WTC11 (cell line): ENCODE data around the gene KHSRP. TPM values are rescaled to one million over a fixed set of nuclear protein-coding genes. Genes with fewer than 3 reads are reported as not detected.

Experiments used
- ATAC-seq: fragments of 200-7000 bp; cut with Tn5 transposase; 2 replicates; pipeline ENCODE4 v1.10.0; 2021; ENCODE audit warnings: mild to moderate bottlenecking, moderate library complexity
- CTCF ChIA-PET: fragments of 300-600 bp; sonication (Branson Sonifier 250); formaldehyde crosslinking; loops from one replicate; lab custom pipeline; 2021; ENCODE audit warnings: antibody characterized with exemption; lab: Charles Lee
- POLR2A ChIA-PET: fragments of 350-600 bp; sonication (Branson Sonifier 250); formaldehyde crosslinking; loops from one replicate; lab custom pipeline; 2021; ENCODE audit warnings: antibody characterized with exemption; lab: Charles Lee
- DNase-seq: peaks from one replicate; pipeline ENCODE4 v3.0.0; 2021; ENCODE audit warnings: low spot score
- H3K27ac Mint-ChIP-seq: 2 replicates; pipeline ENCODE4 v1.8.0; 2021; ENCODE audit warnings: mixed read lengths
- H3K27me3 Mint-ChIP-seq: 2 replicates; pipeline ENCODE4 v1.8.0; 2021; ENCODE audit warnings: low read depth, mild to moderate bottlenecking, moderate library complexity, mixed read lengths
- H3K36me3 Mint-ChIP-seq: 2 replicates; pipeline ENCODE4 v1.8.0; 2021; ENCODE audit warnings: mixed read lengths
- H3K4me1 Mint-ChIP-seq: 2 replicates; pipeline ENCODE4 v1.8.0; 2022; ENCODE audit warnings: mixed read lengths
- H3K4me3 Mint-ChIP-seq: 2 replicates; pipeline ENCODE4 v1.8.0; 2021; ENCODE audit warnings: mild to moderate bottlenecking, moderate library complexity, mixed read lengths
- H3K9me3 Mint-ChIP-seq: 2 replicates; pipeline ENCODE4 v1.8.0; 2021; ENCODE audit warnings: mixed read lengths
- ATF1 ChIP-seq: sonication (generic); formaldehyde crosslinking; IDR thresholded peaks from 2 replicates; pipeline ENCODE4 v1.8.1; 2023; ENCODE audit warnings: mild to moderate bottlenecking, moderate library complexity, missing genetic modification reagents
- GRHL2 ChIP-seq: fragments of 250-450 bp; sonication (Bioruptor Pico); IDR thresholded peaks from 2 replicates; pipeline ENCODE4 v1.8.0; 2022; ENCODE audit warnings: mild to moderate bottlenecking, moderate library complexity; ENCODE audit not compliant: insufficient replicate concordance, severe bottlenecking
- HMGA2 ChIP-seq: fragments of 250-450 bp; sonication (Bioruptor Pico); IDR thresholded peaks from 2 replicates; pipeline ENCODE4 v1.4.0; 2021; ENCODE audit warnings: mild to moderate bottlenecking, moderate library complexity
- JAZF1 ChIP-seq: fragments of 250-450 bp; sonication (Bioruptor Pico); IDR thresholded peaks from 2 replicates; pipeline ENCODE4 v1.9.0; 2021; ENCODE audit warnings: moderate library complexity, mild to moderate bottlenecking, inconsistent platforms
- MXD4 ChIP-seq: fragments of 250-450 bp; sonication (Bioruptor Pico); IDR thresholded peaks from 2 replicates; pipeline ENCODE4 v1.8.0; 2021; ENCODE audit warnings: mild to moderate bottlenecking, moderate library complexity, borderline replicate concordance
- NFE2L1 ChIP-seq: sonication (generic); formaldehyde crosslinking; IDR thresholded peaks from 2 replicates; pipeline ENCODE4 v1.8.1; 2023; ENCODE audit warnings: missing genetic modification reagents
- NR3C1 ChIP-seq: sonication (generic); formaldehyde crosslinking; conservative IDR thresholded peaks from 2 replicates; pipeline ENCODE4 v1.8.1; 2023; ENCODE audit warnings: low read depth, mild to moderate bottlenecking, missing genetic modification reagents
- RELA ChIP-seq: sonication (generic); formaldehyde crosslinking; IDR thresholded peaks from 2 replicates; pipeline ENCODE4 v1.8.1; 2022; ENCODE audit warnings: missing genetic modification reagents, mild to moderate bottlenecking, borderline replicate concordance
- SMAD3 ChIP-seq: sonication (generic); formaldehyde crosslinking; IDR thresholded peaks from 2 replicates; pipeline ENCODE4 v1.8.0; 2022; ENCODE audit warnings: missing genetic modification reagents, mild to moderate bottlenecking, borderline replicate concordance
- SMAD4 ChIP-seq: sonication (generic); formaldehyde crosslinking; IDR thresholded peaks from 2 replicates; pipeline ENCODE4 v1.8.0; 2022; ENCODE audit warnings: mild to moderate bottlenecking, missing genetic modification reagents
- TEAD4 ChIP-seq: sonication (generic); formaldehyde crosslinking; IDR thresholded peaks from 2 replicates; pipeline ENCODE4 v1.8.0; 2022; ENCODE audit warnings: mild to moderate bottlenecking, missing genetic modification reagents
- ZNF263 ChIP-seq: sonication (generic); formaldehyde crosslinking; IDR thresholded peaks from 2 replicates; pipeline ENCODE4 v1.8.1; 2022; ENCODE audit warnings: low read depth, mild to moderate bottlenecking, moderate library complexity, missing genetic modification reagents
- total RNA-seq: library from RNA; stranded (reverse); gene quantifications from 3 replicates; pipeline ENCODE4 v1.2.3, GENCODE V29; 2021
- TF ChIP-seq, protein P1 (sequence below): fragments of 250-450 bp; sonication (Bioruptor Pico); IDR thresholded peaks from 2 replicates; pipeline ENCODE4 v2.1.2; 2022; ENCODE audit warnings: mild to moderate bottlenecking, moderate library complexity
- TF ChIP-seq, protein P2 (sequence below): sonication (generic); formaldehyde crosslinking; IDR thresholded peaks from 2 replicates; pipeline ENCODE4 v1.8.1; 2023; ENCODE audit warnings: mild to moderate bottlenecking, missing genetic modification reagents, moderate library complexity
- TF ChIP-seq, protein P3 (sequence below): sonication (generic); formaldehyde crosslinking; IDR thresholded peaks from 2 replicates; pipeline ENCODE4 v1.8.0; 2022; ENCODE audit warnings: mild to moderate bottlenecking, missing genetic modification reagents
- TF ChIP-seq, protein P4 (sequence below): fragments of 200-600 bp; IDR thresholded peaks from 2 replicates; pipeline ENCODE4 v1.8.0; 2022; ENCODE audit warnings: antibody characterized with exemption
- TF ChIP-seq, protein P5 (sequence below): sonication (generic); formaldehyde crosslinking; IDR thresholded peaks from 2 replicates; pipeline ENCODE4 v1.8.0; 2023; ENCODE audit warnings: mild to moderate bottlenecking, missing genetic modification reagents
- TF ChIP-seq, protein P6 (sequence below): sonication (generic); formaldehyde crosslinking; IDR thresholded peaks from 2 replicates; pipeline ENCODE4 v1.8.1; 2023; ENCODE audit warnings: mild to moderate bottlenecking, missing genetic modification reagents, moderate library complexity
- TF ChIP-seq, protein P7 (sequence below): sonication (generic); formaldehyde crosslinking; IDR thresholded peaks from 2 replicates; pipeline ENCODE4 v1.8.1; 2022; ENCODE audit warnings: missing genetic modification reagents, borderline replicate concordance
- TF ChIP-seq, protein P8 (sequence below): sonication (generic); formaldehyde crosslinking; IDR thresholded peaks from 2 replicates; pipeline ENCODE4 v1.8.0; 2022; ENCODE audit warnings: mild to moderate bottlenecking, missing genetic modification reagents

KHSRP gene
- total RNA-seq, 1 experiment from 2014 or later = 572 TPM

DNA sequence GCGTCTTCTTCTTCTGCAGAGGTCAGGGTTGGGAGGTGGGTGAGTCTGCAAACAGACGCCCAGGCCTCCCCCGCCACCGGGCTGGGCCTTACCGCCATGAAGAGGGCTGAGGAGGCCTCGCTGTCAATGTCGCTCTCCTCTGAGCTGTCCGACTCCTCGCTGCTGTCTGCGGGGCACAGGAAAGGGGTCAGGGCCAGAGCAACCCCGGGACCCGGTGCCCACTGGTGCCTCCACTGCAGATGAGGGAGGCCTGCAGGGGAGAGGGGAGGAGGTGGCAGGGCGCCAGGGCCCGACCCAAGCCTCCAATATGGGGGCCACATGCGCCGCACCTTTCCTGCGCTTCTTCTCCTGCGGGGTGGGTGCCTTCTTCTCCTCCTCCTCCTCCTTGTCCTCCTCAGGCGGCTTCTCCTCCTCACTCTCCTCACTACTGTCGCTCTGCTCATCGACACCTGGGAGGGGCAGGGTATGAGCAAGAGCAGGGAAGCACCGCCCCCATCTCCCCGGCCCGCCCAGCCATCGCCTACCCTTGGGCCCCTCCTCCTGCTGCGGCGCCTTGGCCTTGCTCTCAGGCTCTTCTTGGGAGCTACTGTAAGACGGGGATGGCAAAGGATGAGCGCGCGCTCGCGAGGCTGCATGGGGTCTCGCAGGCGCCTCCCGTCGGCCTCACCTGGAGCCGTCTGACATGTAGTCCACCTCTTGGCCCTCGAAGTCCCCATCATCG, 43.4 kb downstream of the KHSRP start:
- peaks cover 5% of the 10 kb centered on the region; the same call in 1 of the 2 replicates for H3K9me3 Mint-ChIP-seq
- DNase-seq = no peak
- H3K27me3 Mint-ChIP-seq = no peaks in the 10 kb centered on the region
- peaks cover 48% of the 10 kb centered on the region for H3K36me3 Mint-ChIP-seq
- no peak for ATAC-seq
- TF ChIP-seq, protein P1, sequence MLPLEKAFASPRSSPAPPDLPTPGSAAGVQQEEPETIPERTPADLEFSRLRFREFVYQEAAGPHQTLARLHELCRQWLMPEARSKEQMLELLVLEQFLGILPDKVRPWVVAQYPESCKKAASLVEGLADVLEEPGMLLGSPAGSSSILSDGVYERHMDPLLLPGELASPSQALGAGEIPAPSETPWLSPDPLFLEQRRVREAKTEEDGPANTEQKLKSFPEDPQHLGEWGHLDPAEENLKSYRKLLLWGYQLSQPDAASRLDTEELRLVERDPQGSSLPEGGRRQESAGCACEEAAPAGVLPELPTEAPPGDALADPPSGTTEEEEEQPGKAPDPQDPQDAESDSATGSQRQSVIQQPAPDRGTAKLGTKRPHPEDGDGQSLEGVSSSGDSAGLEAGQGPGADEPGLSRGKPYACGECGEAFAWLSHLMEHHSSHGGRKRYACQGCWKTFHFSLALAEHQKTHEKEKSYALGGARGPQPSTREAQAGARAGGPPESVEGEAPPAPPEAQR = no peak
- TF ChIP-seq, protein P2, sequence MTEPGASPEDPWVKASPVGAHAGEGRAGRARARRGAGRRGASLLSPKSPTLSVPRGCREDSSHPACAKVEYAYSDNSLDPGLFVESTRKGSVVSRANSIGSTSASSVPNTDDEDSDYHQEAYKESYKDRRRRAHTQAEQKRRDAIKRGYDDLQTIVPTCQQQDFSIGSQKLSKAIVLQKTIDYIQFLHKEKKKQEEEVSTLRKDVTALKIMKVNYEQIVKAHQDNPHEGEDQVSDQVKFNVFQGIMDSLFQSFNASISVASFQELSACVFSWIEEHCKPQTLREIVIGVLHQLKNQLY (CRISPR knock-in tag) = no peak
- TF ChIP-seq, protein P3, sequence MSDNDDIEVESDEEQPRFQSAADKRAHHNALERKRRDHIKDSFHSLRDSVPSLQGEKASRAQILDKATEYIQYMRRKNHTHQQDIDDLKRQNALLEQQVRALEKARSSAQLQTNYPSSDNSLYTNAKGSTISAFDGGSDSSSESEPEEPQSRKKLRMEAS (CRISPR knock-in tag) = no peak
- TF ChIP-seq HMGA2 (CRISPR knock-in tag) = no peak
- H3K4me3 Mint-ChIP-seq = no peak overlapping the region
- POLR2A ChIA-PET = no interaction called here
- H3K27ac Mint-ChIP-seq = no peak overlapping the region
- CTCF ChIA-PET = interaction anchor here (0.5 kb wide), 1 partner anchor 20 kb away, joined by 5 read pairs; the partner anchor contains the start of gene CLPP
- H3K4me1 Mint-ChIP-seq = 0 out of 2 replicates have a peak, but pooled peaks cover 3% of the 10 kb centered on the region

DNA sequence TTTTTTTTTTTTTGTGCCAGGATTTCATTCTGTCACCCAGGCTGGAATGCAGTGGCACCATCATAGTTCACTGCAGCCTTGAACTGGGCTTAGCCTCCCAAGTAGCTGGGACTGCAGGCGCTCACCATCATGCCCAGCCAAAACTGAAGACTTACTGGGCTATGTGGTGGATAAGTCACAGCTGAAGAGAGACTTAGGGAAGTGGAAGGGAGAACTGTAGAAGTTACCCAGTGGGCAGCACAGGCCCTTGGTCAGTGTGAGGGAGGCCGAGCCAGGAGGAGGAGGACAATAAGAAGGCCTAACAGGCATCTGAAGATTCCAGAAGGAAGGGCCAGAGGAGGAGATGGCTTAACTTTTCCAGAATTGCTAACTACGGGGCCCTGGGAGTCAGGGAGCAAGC, 44.9 kb downstream of the KHSRP start:
- ATAC-seq (no peak), DNase-seq (no peak)
- Mint-ChIP-seq H3K27ac (no peak overlapping the region), H3K9me3 (peaks cover 5% of the 10 kb centered on the region; the same call in 1 of the 2 replicates), H3K27me3 (no peaks in the 10 kb centered on the region), H3K36me3 (peaks cover 40% of the 10 kb centered on the region), H3K4me1 (peaks cover 6% of the 10 kb centered on the region; the same call in 1 of the 2 replicates), H3K4me3 (no peak overlapping the region)
- ChIA-PET POLR2A (no interaction called here), CTCF (no interaction called here)
- TF ChIP-seq NR3C1 (no peak), RELA (CRISPR knock-in tag) (no peak), ZNF263 (CRISPR knock-in tag) (no peak), SMAD4 (CRISPR knock-in tag) (no peak), HMGA2 (CRISPR knock-in tag) (no peak), GRHL2 (CRISPR knock-in tag) (no peak), MXD4 (CRISPR knock-in tag) (no peak), ATF1 (CRISPR knock-in tag) (no peak), NFE2L1 (CRISPR knock-in tag) (no peak), TEAD4 (no peak), JAZF1 (CRISPR knock-in tag) (no peak), SMAD3 (CRISPR knock-in tag) (no peak)
- TF ChIP-seq, protein P4, sequence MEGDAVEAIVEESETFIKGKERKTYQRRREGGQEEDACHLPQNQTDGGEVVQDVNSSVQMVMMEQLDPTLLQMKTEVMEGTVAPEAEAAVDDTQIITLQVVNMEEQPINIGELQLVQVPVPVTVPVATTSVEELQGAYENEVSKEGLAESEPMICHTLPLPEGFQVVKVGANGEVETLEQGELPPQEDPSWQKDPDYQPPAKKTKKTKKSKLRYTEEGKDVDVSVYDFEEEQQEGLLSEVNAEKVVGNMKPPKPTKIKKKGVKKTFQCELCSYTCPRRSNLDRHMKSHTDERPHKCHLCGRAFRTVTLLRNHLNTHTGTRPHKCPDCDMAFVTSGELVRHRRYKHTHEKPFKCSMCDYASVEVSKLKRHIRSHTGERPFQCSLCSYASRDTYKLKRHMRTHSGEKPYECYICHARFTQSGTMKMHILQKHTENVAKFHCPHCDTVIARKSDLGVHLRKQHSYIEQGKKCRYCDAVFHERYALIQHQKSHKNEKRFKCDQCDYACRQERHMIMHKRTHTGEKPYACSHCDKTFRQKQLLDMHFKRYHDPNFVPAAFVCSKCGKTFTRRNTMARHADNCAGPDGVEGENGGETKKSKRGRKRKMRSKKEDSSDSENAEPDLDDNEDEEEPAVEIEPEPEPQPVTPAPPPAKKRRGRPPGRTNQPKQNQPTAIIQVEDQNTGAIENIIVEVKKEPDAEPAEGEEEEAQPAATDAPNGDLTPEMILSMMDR = no peak
- TF ChIP-seq, protein P5, sequence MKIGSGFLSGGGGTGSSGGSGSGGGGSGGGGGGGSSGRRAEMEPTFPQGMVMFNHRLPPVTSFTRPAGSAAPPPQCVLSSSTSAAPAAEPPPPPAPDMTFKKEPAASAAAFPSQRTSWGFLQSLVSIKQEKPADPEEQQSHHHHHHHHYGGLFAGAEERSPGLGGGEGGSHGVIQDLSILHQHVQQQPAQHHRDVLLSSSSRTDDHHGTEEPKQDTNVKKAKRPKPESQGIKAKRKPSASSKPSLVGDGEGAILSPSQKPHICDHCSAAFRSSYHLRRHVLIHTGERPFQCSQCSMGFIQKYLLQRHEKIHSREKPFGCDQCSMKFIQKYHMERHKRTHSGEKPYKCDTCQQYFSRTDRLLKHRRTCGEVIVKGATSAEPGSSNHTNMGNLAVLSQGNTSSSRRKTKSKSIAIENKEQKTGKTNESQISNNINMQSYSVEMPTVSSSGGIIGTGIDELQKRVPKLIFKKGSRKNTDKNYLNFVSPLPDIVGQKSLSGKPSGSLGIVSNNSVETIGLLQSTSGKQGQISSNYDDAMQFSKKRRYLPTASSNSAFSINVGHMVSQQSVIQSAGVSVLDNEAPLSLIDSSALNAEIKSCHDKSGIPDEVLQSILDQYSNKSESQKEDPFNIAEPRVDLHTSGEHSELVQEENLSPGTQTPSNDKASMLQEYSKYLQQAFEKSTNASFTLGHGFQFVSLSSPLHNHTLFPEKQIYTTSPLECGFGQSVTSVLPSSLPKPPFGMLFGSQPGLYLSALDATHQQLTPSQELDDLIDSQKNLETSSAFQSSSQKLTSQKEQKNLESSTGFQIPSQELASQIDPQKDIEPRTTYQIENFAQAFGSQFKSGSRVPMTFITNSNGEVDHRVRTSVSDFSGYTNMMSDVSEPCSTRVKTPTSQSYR (CRISPR knock-in tag) = no peak
- TF ChIP-seq, protein P6, sequence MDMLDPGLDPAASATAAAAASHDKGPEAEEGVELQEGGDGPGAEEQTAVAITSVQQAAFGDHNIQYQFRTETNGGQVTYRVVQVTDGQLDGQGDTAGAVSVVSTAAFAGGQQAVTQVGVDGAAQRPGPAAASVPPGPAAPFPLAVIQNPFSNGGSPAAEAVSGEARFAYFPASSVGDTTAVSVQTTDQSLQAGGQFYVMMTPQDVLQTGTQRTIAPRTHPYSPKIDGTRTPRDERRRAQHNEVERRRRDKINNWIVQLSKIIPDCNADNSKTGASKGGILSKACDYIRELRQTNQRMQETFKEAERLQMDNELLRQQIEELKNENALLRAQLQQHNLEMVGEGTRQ = no peak
- TF ChIP-seq, protein P7, sequence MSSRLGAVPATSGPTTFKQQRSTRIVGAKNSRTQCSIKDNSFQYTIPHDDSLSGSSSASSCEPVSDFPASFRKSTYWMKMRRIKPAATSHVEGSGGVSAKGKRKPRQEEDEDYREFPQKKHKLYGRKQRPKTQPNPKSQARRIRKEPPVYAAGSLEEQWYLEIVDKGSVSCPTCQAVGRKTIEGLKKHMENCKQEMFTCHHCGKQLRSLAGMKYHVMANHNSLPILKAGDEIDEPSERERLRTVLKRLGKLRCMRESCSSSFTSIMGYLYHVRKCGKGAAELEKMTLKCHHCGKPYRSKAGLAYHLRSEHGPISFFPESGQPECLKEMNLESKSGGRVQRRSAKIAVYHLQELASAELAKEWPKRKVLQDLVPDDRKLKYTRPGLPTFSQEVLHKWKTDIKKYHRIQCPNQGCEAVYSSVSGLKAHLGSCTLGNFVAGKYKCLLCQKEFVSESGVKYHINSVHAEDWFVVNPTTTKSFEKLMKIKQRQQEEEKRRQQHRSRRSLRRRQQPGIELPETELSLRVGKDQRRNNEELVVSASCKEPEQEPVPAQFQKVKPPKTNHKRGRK (CRISPR knock-in tag) = no peak
- TF ChIP-seq, protein P8, sequence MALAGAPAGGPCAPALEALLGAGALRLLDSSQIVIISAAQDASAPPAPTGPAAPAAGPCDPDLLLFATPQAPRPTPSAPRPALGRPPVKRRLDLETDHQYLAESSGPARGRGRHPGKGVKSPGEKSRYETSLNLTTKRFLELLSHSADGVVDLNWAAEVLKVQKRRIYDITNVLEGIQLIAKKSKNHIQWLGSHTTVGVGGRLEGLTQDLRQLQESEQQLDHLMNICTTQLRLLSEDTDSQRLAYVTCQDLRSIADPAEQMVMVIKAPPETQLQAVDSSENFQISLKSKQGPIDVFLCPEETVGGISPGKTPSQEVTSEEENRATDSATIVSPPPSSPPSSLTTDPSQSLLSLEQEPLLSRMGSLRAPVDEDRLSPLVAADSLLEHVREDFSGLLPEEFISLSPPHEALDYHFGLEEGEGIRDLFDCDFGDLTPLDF (CRISPR knock-in tag) = no peak
